ENCODE results near the gene KCNH8. TPM values are rescaled to one million over a fixed set of nuclear protein-coding genes. Genes with fewer than 3 reads are reported as not detected.

Gene KCNH8
- total RNA-seq, 4 donors from 2014 or later = 0.29 to 1.0 (median 0.42) TPM

- intact Hi-C loops (cut with DNase I) = no loop called here
- Histone ChIP-seq H3K27me3 (no peaks in the 10 kb centered on the region), H3K36me3 (no peaks in the 10 kb centered on the region), H3K4me1 (no peaks in the 10 kb centered on the region), H3K27ac (no peak overlapping the region), H3K4me3 (replicated peaks in 1 of 3) (no peak overlapping the region), H3K9me3 (no peaks in the 10 kb centered on the region)
- WGBS, 2 donors = 83 to 89% methylated on average over 2 of the region's 2 CpGs
- TF ChIP-seq POLR2A (IDR thresholded peaks at IDR 0.05) (no peak), CTCF (IDR thresholded peaks at IDR 0.05) (no peak)
- DNase-seq = no peak
Observed at GRCh38 chr3:19399836-19400235, 251.5 kb downstream of the KCNH8 start.

- TF ChIP-seq CTCF (IDR thresholded peaks at IDR 0.05) (no peak), POLR2A (IDR thresholded peaks at IDR 0.05) (no peak)
- H3K27me3 ChIP-seq = no peaks in the 10 kb centered on the region
- H3K9me3 ChIP-seq = no peaks in the 10 kb centered on the region
- intact Hi-C loops (cut with DNase I) = no loop called here
- no peak overlapping the region for H3K4me3 ChIP-seq (replicated peaks in 1 of 3)
- WGBS, 2 donors = 90 to 92% methylated on average over 4 of the region's 4 CpGs
- H3K4me1 ChIP-seq = no peaks in the 10 kb centered on the region
- no peaks in the 10 kb centered on the region for H3K36me3 ChIP-seq
- H3K27ac ChIP-seq = no peak overlapping the region
- DNase-seq = no peak
Observed at GRCh38 chr3:19420159-19420558, 271.8 kb downstream of the KCNH8 start.

GRCh38 chr3:19425825-19426224, 277.5 kb downstream of the KCNH8 start:
- H3K4me1 ChIP-seq = no peaks in the 10 kb centered on the region
- no peaks in the 10 kb centered on the region for H3K9me3 ChIP-seq
- no peak for DNase-seq
- no peaks in the 10 kb centered on the region for H3K36me3 ChIP-seq
- TF ChIP-seq CTCF (IDR thresholded peaks at IDR 0.05) (no peak), POLR2A (IDR thresholded peaks at IDR 0.05) (no peak)
- no peaks in the 10 kb centered on the region for H3K27me3 ChIP-seq
- WGBS, 2 donors = 84 to 89% methylated on average over 1 of the region's 1 CpG
- no peak overlapping the region for H3K27ac ChIP-seq
- no peak overlapping the region for H3K4me3 ChIP-seq (replicated peaks in 1 of 3)
- intact Hi-C loops (cut with DNase I) = no loop called here

- Histone ChIP-seq H3K36me3 (no peaks in the 10 kb centered on the region), H3K4me1 (peaks cover 6 to 7% of the 10 kb centered on the region in 2 donors), H3K27ac (no peak overlapping the region), H3K9me3 (no peaks in the 10 kb centered on the region), H3K4me3 (replicated peaks in 1 of 3) (no peak overlapping the region), H3K27me3 (no peaks in the 10 kb centered on the region)
- no peak for DNase-seq
- 82% methylated on average over 1 of the region's 1 CpG for WGBS, 2 donors
- intact Hi-C loops (cut with DNase I) = no loop called here
- TF ChIP-seq CTCF (IDR thresholded peaks at IDR 0.05) (no peak), POLR2A (IDR thresholded peaks at IDR 0.05) (no peak)
Observed at GRCh38 chr3:19427422-19428149, 279.3 kb downstream of the KCNH8 start.

GRCh38 chr3:19428729-19429128, 280.4 kb downstream of the KCNH8 start:
- H3K27me3 ChIP-seq = no peaks in the 10 kb centered on the region
- intact Hi-C loops (cut with DNase I) = no loop called here
- no peak overlapping the region for H3K4me3 ChIP-seq (replicated peaks in 1 of 3)
- DNase-seq = no peak
- peaks cover 6 to 7% of the 10 kb centered on the region in 2 donors for H3K4me1 ChIP-seq
- TF ChIP-seq CTCF (IDR thresholded peaks at IDR 0.05) (no peak), POLR2A (IDR thresholded peaks at IDR 0.05) (no peak)
- no peaks in the 10 kb centered on the region for H3K9me3 ChIP-seq
- WGBS, 2 donors = 93 to 95% methylated on average over 7 of the region's 7 CpGs
- H3K27ac ChIP-seq = no peak overlapping the region
- H3K36me3 ChIP-seq = no peaks in the 10 kb centered on the region
